ENCODE measurements around the gene SLC44A1. TPM values are rescaled to one million over a fixed set of nuclear protein-coding genes. Genes with fewer than 3 reads are reported as not detected.

The SLC44A1 gene
- polyA plus RNA-seq, 3 donors = 6.9 to 52.1 (median 46.5) TPM

DNA sequence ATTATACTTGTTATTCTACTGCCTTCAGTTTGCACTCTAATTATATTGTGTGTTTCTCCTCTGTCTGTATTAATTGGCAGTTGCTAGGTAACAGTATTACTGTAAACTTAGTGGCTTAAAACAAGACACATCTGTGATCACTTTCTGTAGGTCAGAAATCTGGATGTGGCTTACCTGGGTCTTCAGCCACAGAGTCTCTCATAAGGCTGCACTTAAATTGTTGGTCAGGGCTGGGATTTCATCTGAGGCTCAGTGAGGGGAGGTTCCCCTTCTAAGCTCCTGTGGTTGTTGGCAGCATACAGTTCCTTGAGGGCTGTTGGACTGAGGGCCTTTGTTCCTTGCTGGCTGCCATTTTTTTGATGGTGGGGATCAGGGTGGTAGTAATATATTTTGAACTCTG is 68.8 kb downstream of the SLC44A1 start:
- no peak overlapping the region for H3K27ac Mint-ChIP-seq
- no peak for DNase-seq
- no peak overlapping the region for H3K4me3 Mint-ChIP-seq
- TF ChIP-seq, protein P1, sequence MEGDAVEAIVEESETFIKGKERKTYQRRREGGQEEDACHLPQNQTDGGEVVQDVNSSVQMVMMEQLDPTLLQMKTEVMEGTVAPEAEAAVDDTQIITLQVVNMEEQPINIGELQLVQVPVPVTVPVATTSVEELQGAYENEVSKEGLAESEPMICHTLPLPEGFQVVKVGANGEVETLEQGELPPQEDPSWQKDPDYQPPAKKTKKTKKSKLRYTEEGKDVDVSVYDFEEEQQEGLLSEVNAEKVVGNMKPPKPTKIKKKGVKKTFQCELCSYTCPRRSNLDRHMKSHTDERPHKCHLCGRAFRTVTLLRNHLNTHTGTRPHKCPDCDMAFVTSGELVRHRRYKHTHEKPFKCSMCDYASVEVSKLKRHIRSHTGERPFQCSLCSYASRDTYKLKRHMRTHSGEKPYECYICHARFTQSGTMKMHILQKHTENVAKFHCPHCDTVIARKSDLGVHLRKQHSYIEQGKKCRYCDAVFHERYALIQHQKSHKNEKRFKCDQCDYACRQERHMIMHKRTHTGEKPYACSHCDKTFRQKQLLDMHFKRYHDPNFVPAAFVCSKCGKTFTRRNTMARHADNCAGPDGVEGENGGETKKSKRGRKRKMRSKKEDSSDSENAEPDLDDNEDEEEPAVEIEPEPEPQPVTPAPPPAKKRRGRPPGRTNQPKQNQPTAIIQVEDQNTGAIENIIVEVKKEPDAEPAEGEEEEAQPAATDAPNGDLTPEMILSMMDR (IDR thresholded peaks at IDR 0.05) = no peak
- H3K4me2 ChIP-seq (replicated peaks; ENCODE audit: extremely low read depth, low read length, poor library complexity, severe bottlenecking) = no peak overlapping the region
- peaks cover 0 to 1% (median 0%) of the 10 kb centered on the region in 7 donors for H3K9me3 Mint-ChIP-seq
- H3K36me3 Mint-ChIP-seq = peaks cover 38 to 50% of the 10 kb centered on the region in 2 donors
- peaks cover 9 to 62% of the 10 kb centered on the region in 2 donors for H3K36me3 ChIP-seq (replicated peaks in 1 of 2; ENCODE audit: control insufficient read depth in 1 of 2, insufficient read depth in 2 of 2, low read length in 2 of 2)
- H3K27me3 Mint-ChIP-seq (ENCODE audit: low read depth in 3 of 3) = no peaks in the 10 kb centered on the region
- no peaks in the 10 kb centered on the region for H3K4me1 ChIP-seq (ENCODE audit: control insufficient read depth in 1 of 2, insufficient read depth in 2 of 2, low read length in 2 of 2)
- H2AFZ ChIP-seq (ENCODE audit: insufficient read depth, low read depth, low read length, poor library complexity, severe bottlenecking) = no peak overlapping the region
- H3K4me1 Mint-ChIP-seq = peaks cover 7% of the 10 kb centered on the region
- intact Hi-C loops (cut with micrococcal nuclease) = no loop called here
- no peak overlapping the region for H3K27ac ChIP-seq (ENCODE audit: low read depth in 1 of 2, low read length in 2 of 2)
- H3K4me3 ChIP-seq (replicated peaks in 1 of 3; ENCODE audit: low read depth in 2 of 3, low read length in 3 of 3) = no peak overlapping the region
- peaks cover 16% of the 10 kb centered on the region for H3K79me2 ChIP-seq (ENCODE audit: insufficient read depth, low read length)
- H3K27me3 ChIP-seq (ENCODE audit: control insufficient read depth in 2 of 2, insufficient read depth in 2 of 2, low read length in 2 of 2) = no peaks in the 10 kb centered on the region
- no peak overlapping the region for H3K9ac ChIP-seq (ENCODE audit: insufficient read depth, low read length, poor library complexity, severe bottlenecking)
- H3K9me3 ChIP-seq (replicated peaks in 1 of 2; ENCODE audit: control insufficient read depth in 1 of 2, insufficient read depth in 1 of 2, low read length in 2 of 2) = no peaks in the 10 kb centered on the region
- H4K20me1 ChIP-seq (ENCODE audit: insufficient read depth, low read length) = no peaks in the 10 kb centered on the region

DNA sequence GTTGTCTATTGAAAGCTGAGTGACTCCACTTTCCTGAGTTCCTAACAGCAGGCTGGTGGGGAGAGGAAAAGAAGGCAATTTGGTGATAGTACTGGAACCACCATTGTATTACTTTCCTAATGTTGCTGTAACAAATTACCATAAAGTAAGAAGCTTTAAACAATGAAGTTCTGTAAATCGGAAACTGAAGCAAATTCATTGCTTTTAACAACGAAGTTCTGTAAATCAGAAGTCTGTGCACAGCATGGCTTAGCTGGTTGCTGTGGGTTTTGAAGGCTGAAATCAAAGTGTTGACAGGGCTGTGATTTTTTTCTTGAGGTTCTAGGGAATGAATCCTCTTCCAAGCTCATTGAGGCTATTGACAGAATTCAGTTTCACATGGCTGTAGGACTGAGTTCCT is 72.3 kb downstream of the SLC44A1 start:
- Histone ChIP-seq H3K36me3 (replicated peaks in 1 of 2; ENCODE audit: control insufficient read depth in 1 of 2, insufficient read depth in 2 of 2, low read length in 2 of 2) (peaks cover 9 to 64% of the 10 kb centered on the region in 2 donors), H4K20me1 (ENCODE audit: insufficient read depth, low read length) (no peaks in the 10 kb centered on the region), H3K27me3 (ENCODE audit: control insufficient read depth in 2 of 2, insufficient read depth in 2 of 2, low read length in 2 of 2) (no peaks in the 10 kb centered on the region), H2AFZ (ENCODE audit: insufficient read depth, low read depth, low read length, poor library complexity, severe bottlenecking) (no peak overlapping the region), H3K4me1 (ENCODE audit: control insufficient read depth in 1 of 2, insufficient read depth in 2 of 2, low read length in 2 of 2) (no peaks in the 10 kb centered on the region), H3K79me2 (ENCODE audit: insufficient read depth, low read length) (no peaks in the 10 kb centered on the region), H3K4me3 (replicated peaks in 1 of 3; ENCODE audit: low read depth in 2 of 3, low read length in 3 of 3) (no peak overlapping the region), H3K9me3 (replicated peaks in 1 of 2; ENCODE audit: control insufficient read depth in 1 of 2, insufficient read depth in 1 of 2, low read length in 2 of 2) (no peaks in the 10 kb centered on the region), H3K9ac (ENCODE audit: insufficient read depth, low read length, poor library complexity, severe bottlenecking) (no peak overlapping the region), H3K27ac (ENCODE audit: low read depth in 1 of 2, low read length in 2 of 2) (no peak overlapping the region), H3K4me2 (replicated peaks; ENCODE audit: extremely low read depth, low read length, poor library complexity, severe bottlenecking) (no peak overlapping the region)
- Mint-ChIP-seq H3K36me3 (peaks cover 40 to 44% of the 10 kb centered on the region in 2 donors), H3K4me3 (no peak overlapping the region), H3K9me3 (peaks cover 0 to 1% (median 0%) of the 10 kb centered on the region in 7 donors), H3K27me3 (ENCODE audit: low read depth in 3 of 3) (no peaks in the 10 kb centered on the region), H3K4me1 (no peaks in the 10 kb centered on the region), H3K27ac (peak overlapping the region in 2 of 7 donors; percentile 23 to 68)
- no peak for DNase-seq
- intact Hi-C loops (cut with micrococcal nuclease) = no loop called here
- 100% methylated on average over 1 of the region's 2 CpGs for WGBS (ENCODE audit: insufficient coverage)
- TF ChIP-seq, protein P1 (IDR thresholded peaks at IDR 0.05) = no peak
